ENCODE measurements around the gene CYP2W1.

GRCh38 chr7:977326-978048 is 5.5 kb upstream of the CYP2W1 start:
- TF ChIP-seq, protein P1, sequence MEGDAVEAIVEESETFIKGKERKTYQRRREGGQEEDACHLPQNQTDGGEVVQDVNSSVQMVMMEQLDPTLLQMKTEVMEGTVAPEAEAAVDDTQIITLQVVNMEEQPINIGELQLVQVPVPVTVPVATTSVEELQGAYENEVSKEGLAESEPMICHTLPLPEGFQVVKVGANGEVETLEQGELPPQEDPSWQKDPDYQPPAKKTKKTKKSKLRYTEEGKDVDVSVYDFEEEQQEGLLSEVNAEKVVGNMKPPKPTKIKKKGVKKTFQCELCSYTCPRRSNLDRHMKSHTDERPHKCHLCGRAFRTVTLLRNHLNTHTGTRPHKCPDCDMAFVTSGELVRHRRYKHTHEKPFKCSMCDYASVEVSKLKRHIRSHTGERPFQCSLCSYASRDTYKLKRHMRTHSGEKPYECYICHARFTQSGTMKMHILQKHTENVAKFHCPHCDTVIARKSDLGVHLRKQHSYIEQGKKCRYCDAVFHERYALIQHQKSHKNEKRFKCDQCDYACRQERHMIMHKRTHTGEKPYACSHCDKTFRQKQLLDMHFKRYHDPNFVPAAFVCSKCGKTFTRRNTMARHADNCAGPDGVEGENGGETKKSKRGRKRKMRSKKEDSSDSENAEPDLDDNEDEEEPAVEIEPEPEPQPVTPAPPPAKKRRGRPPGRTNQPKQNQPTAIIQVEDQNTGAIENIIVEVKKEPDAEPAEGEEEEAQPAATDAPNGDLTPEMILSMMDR (IDR thresholded peaks at IDR 0.05) = no peak
- TF ChIP-seq JUN (CRISPR knock-in tag; IDR thresholded peaks at IDR 0.05) = no peak
